ENCODE results near the gene ALOX5. TPM values are rescaled to one million over a fixed set of nuclear protein-coding genes. Genes with fewer than 3 reads are reported as not detected.

The ALOX5 gene
- polyA plus RNA-seq, 3 donors: 1.7 to 3.9 (median 2.4) TPM

DNA sequence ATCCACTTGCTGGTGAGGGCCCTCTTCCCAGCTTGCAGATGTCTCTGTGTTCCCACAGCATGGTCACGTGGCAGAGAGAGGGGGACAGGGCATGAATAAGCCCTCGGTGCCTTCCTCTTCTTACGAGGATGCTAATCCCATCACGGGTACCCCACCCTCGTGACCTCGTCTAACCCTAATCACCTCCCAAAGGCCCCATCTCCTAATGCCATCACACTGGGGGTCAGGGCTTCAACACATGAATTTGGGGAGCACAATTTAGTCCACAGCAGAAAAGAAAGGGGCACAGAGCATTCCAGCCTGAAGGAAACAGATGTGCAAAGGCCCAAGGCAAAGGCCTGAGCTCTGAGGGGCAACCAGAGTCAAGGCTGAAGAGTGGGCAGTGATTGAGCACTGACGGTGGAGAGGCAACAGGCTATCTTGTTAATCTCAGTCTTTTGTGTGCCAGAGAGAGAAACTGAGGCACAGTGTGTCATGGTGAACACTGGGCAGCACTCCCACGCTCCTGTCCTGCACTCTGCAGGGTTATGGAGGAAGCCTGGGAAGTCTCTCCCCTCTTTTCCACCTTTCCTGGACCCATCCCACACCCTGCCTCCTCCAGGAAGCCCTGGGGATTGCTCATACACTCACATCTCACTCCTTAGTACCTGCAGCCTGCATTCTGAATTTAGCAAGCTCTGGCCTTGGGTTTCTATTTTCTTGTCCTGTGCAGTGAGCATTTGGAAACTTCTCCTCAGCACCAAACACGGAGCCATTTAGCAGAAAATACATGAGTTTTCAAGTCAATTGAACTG lies 49.0 kb downstream of the ALOX5 start:
- DNase-seq (ENCODE audit: low read depth in 3 of 3, low spot score in 2 of 3): no peak

DNA sequence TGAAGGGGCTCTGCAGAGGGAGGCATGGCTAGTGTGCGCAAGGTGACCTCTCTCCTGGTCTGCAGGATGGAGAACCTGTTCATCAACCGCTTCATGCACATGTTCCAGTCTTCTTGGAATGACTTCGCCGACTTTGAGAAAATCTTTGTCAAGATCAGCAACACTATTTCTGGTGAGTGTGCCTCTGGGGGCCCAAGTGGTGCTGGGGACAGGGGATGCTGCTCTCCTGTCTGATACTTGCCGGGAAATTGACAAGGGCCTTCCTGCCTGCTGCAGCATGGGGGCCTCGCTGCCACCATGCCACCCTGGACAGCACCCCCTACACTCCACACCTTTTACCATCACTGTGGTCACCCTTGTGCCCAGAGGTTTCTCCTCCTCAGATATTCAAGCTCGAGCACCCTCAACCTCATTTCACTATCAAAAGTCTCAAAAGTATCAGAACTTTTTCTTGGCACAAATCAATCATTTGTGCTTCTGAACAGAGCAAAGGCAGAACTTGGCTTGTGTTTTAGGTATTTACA lies 50.0 kb downstream of the ALOX5 start:
- no peak for DNase-seq (ENCODE audit: low read depth in 3 of 3, low spot score in 2 of 3)

DNA sequence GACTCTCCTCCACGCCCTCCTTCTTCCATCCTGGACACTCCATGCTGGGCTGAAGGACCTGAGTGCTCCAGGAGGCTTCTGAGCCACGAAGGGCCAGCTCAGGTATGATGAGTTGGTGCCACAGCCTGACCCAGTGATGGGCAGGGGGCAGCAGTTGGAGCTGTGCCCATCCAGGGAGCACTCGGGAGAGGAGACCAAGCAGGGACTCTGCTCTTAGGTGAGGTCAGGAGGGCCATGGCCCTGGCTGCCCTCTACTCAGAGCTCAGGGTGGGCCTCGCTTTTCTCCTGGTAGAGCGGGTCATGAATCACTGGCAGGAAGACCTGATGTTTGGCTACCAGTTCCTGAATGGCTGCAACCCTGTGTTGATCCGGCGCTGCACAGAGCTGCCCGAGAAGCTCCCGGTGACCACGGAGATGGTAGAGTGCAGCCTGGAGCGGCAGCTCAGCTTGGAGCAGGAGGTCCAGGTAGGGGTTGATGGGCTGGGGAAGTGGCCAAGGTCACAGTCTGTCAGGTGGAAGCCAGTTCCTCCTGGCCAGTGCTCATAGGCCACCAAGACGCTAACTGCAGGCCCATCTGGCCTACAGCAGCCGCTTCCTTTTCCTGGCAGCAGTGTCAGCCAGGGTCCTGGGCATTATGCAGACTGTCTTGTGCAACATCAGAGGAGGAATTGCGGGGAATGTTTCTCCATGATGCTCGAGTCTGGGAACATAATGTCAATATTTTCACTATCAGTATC lies 50.8 kb downstream of the ALOX5 start:
- DNase-seq (ENCODE audit: low read depth in 3 of 3, low spot score in 2 of 3): no peak

DNA sequence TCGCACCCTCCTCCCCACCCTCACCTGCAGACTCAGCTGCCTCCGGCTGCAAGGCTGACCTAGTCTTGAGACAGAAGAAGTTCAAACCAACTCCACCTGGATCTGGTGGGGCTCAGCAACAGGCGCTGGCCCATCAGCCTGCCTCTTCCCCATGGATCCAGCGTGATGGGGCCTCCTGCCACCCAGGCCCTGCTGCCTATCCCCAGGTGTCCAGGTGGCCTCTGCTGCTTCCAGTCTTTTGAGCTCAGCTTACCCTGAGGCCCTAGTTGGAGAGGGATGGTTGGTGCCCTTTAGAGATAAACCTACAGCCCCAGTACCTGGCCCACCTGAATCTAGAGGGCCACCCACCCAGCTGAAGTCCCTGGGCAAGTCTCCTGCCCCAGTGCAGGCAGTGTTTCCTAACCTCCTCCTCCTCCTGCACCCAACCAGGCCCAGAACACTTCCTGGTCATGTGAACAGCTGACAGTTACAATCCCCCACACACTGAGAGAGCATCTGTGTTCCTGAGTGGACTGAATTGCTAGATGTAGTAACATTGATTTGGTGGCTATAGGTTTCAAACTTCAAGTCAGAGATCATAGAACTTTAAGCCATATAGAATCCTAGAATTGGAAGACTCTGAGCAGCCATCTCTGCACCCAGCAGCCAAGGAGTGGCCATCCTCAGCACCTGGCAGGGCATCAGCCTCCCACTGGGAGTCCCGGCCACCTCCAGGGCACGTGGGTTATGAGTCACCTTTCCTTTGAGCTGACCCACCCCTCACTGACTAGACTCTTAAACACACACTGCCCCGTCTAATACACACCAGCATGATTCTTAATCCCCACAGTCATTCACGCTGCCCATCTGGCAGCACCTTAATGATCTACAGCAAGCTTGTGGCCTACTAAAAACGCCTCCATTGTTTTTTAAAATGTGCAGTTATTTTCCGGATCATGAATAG lies 51.9 kb downstream of the ALOX5 start:
- no peak for DNase-seq (ENCODE audit: low read depth in 3 of 3, low spot score in 2 of 3)

GRCh38 chr10:45427262-45427969 lies 53.4 kb downstream of the ALOX5 start:
- no peak for DNase-seq (ENCODE audit: low read depth in 3 of 3, low spot score in 2 of 3)

DNA sequence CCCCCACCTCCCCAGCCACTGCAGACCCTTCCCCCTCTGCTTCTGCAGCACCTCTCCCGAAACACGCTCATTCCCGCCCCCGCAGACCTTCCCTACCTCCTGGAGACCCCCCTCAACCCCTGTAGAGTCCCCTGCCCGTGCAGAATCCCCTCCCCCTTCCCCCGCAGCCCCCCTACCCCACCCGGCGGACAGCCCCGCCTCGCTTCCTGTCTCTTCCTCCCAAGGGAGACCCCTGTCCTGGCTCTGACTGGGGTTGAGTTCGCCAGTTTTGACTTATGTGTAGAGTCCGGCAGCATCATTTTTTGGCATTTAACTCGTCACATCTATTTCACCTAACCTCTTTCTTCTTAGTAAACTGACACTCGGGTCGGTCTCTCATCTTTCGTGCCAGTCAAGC lies 54.0 kb downstream of the ALOX5 start:
- DNase-seq (ENCODE audit: low read depth in 3 of 3, low spot score in 2 of 3): no peak

DNA sequence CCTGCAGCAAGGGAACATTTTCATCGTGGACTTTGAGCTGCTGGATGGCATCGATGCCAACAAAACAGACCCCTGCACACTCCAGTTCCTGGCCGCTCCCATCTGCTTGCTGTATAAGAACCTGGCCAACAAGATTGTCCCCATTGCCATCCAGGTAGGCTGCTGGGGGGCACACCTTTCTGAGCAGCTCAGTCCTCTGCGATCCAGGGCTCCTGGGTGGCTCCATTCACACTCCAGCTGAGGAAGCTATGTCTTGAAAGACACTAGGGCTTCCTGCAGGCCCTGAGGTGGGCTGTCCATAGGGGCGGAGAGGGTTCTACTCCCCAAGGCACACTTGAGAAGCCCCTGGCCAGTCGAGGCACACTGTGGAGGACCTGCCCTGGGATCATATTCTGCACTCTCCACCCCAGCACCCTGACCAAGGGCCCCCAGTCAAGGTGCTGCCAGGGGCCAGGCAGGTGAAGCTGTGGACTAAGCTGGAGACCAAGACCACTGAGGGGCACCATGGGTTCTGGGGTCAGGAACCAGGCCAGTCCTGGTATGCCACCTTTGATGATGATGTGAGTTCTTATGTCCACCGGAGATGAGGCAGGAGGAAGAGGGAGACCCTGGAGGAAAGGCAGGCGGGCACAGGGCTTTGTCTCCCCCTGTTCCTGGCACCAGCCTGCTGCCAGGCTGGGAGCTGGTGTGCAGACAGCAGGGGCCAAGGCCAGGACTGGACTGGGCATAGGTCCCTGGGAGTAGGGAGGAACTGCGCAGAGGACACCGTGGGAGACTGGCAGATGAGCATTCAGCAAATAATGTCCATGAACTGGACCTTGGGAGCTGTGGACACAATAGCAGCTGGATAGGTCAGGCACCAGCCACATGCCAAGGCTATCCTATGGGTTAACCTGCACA lies 54.8 kb downstream of the ALOX5 start:
- DNase-seq (ENCODE audit: low read depth in 3 of 3, low spot score in 2 of 3): no peak

DNA sequence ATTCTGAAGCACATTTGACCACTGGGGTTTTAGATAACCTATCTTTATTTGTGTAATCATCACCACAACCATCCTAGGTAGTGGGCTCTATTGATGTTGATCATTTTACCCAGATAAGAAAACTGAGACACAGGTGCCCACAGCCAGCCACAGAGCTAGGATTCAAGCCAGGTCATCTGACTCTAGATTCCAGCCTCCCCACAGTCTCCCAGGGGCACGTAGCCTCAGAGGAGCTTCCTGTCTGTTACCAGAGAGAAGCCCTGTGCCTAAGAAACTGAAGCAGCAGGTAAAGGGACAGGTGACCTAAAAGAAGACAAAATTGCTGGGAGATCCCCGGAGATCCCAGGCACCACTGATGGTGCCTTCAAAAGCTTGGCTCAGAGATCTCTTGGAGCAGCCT lies 55.8 kb downstream of the ALOX5 start:
- DNase-seq (ENCODE audit: low read depth in 3 of 3, low spot score in 2 of 3): no peak

- no peak for DNase-seq (ENCODE audit: low read depth in 3 of 3, low spot score in 2 of 3)
Observed at GRCh38 chr10:45432113-45432512, 58.1 kb downstream of the ALOX5 start.

GRCh38 chr10:45432700-45433472 lies 58.9 kb downstream of the ALOX5 start:
- no peak for DNase-seq (ENCODE audit: low read depth in 3 of 3, low spot score in 2 of 3)

GRCh38 chr10:45433716-45434469 lies 59.9 kb downstream of the ALOX5 start:
- DNase-seq (ENCODE audit: low read depth in 3 of 3, low spot score in 2 of 3): no peak

- no peak for DNase-seq (ENCODE audit: low read depth in 3 of 3, low spot score in 2 of 3)
Observed at GRCh38 chr10:45437587-45438465, 63.8 kb downstream of the ALOX5 start.

- DNase-seq (ENCODE audit: low read depth in 3 of 3, low spot score in 2 of 3): no peak
Observed at GRCh38 chr10:45438466-45439090, 64.6 kb downstream of the ALOX5 start.

DNA sequence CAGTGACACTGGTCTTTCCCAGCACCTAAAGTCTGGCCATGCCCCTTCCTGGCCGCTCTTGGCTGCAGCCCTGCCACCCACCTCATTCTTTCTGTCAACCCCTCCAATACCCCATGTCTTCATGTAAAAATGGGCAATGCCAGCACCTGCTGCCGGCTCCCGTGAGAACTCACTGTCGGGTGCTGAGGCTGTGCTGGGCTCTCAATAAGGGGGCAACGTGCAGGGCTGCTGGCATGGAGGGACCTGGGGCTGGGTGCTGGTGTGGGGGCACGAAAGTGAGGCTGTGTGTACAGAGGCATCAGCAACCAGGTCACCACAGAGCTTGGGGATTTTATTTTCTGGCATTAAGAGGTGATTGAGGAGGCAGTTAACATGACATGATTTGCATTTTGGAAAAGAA lies 65.3 kb downstream of the ALOX5 start:
- no peak for DNase-seq (ENCODE audit: low read depth in 3 of 3, low spot score in 2 of 3)

DNA sequence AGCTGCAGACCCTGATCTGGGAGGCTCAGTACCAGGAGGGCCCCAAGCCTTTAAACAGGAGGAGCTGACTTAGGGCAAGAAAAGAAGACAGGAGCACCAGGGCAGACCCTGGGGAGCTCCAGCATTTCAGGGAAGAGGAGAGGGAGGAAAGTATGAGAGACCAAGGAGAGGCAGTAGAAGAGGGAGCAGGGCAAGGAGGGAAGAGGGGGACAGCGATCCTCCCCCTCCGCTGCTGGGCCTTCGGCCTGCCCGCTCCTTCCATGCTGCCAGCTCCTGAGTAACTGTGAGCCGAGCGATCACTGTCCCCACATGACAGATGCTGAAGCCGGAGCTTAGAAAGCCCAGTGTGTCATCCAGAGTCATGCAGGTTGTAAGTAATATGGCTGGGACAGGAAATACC lies 65.9 kb downstream of the ALOX5 start:
- no peak for DNase-seq (ENCODE audit: low read depth in 3 of 3, low spot score in 2 of 3)

DNA sequence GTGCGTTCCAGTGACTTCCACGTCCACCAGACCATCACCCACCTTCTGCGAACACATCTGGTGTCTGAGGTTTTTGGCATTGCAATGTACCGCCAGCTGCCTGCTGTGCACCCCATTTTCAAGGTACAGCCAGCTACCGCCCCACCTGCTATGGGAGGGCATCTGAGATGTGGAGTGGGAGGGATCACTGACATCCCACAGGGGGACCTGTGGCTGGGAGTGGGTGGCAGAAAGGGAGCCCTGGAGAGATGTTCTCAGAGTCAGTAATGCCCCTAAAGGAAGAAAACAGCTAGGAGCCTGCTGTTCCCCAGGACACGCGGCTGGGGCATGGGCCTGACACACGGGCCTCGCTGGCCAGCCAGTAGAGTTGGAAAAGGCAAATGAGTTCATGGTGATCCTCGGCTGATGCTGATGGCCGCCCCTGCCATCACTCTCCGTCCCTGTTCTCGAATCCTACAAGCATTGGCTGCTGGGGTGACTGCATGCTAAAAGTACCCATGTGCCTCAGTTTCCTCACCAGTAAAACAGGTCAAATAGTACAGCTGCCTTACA lies 66.6 kb downstream of the ALOX5 start:
- no peak for DNase-seq (ENCODE audit: low read depth in 3 of 3, low spot score in 2 of 3)

All from right renal cortex interstitium (tissue), 3 donors.